T-helper 17 cell (primary cell): ENCODE results near the gene CLSTN3. TPM values are rescaled to one million over a fixed set of nuclear protein-coding genes. Genes with fewer than 3 reads are reported as not detected.

Experiments
- ATAC-seq: fragments of 150-1000 bp; cut with Tn5 transposase; 2 replicates; pipeline ENCODE4 v1.10.0; 2021; ENCODE audit warnings: mild to moderate bottlenecking, moderate library complexity
- DNase-seq, 3 donors: peaks; one replicate each; pipeline versions ENCODE4 v3.0.0 to v3.0.0-alpha.2; 2020 to 2021
- H3K9me3 ChIP-seq: one replicate; pipeline ENCODE4 v1.7.0; 2013; ENCODE audit warnings: low read length, mild to moderate bottlenecking; ENCODE audit not compliant: control insufficient read depth, poor library complexity, severe bottlenecking
- H3K27ac Mint-ChIP-seq: one replicate; pipeline ENCODE4 v1.8.0; 2022; ENCODE audit warnings: mild to moderate bottlenecking, moderate library complexity, mixed read lengths
- H3K27me3 Mint-ChIP-seq: one replicate; pipeline ENCODE4 v1.8.0; 2022; ENCODE audit warnings: mixed read lengths
- H3K36me3 Mint-ChIP-seq: one replicate; pipeline ENCODE4 v1.8.0; 2022; ENCODE audit warnings: low read depth, mixed read lengths
- H3K4me1 Mint-ChIP-seq: one replicate; pipeline ENCODE4 v1.8.0; 2022; ENCODE audit warnings: mild to moderate bottlenecking, mixed read lengths
- H3K4me3 Mint-ChIP-seq: one replicate; pipeline ENCODE4 v1.8.0; 2022; ENCODE audit warnings: mild to moderate bottlenecking, moderate library complexity, mixed read lengths
- total RNA-seq, 4 donors: library from RNA in 2 of 4; stranded (reverse) in 2 of 4; gene quantifications; one replicate each; pipeline ENCODE4 v1.2.3 and lab custom pipeline; 2022 to 2026

The CLSTN3 gene
- total RNA-seq, 2 donors from 2014 or later, result 45.8 to 62.6 TPM

DNA sequence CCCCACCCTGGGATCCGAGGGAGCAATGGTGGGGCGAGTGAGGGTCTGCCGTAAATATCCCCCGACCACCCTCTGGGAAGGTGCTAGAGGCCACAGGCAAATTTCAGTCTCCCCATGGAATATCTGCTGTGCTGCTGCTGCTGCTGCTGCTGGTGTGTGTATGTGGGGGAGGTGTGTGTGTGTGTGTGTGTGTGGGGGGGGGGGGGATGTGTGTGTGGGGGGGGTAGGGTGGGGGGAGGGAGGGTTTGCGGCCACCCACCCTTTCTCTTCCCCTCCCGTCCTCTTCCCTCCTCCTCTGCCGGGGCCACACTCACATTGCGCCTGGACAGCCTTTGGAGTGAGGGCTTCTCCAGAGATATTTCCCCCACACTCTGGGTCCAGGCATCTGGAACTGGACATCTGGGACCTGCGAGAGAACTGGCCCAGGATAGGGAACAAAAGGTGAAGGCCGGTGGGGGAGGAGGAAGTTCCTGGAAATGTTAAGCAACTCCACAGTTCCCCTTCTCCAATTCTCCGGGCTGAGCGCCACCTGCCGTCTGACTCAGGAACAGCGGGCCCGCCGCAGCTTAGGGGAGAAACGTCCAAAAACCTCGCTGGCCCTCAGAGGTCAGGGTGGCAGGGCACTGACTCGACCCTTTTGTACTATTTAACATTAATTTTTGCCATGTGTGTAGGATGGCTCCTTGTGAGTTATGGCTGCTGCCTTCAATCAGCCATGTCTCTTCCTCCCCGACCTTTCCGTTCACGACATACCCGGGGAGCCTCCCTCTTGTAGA is 21.2 kb upstream of the CLSTN3 start, which contains the start of gene C1RL:
TSS of gene C1RL (minus strand) at position 419 of the 776 bp plus-strand sequence. CDS start at position 385, 34 bp downstream.
- H3K9me3 ChIP-seq, result no peaks in the 10 kb centered on the region
- ATAC-seq (peak; percentile 60), DNase-seq (peak; percentile 65 to 81 (median 70))
- H3K27me3 Mint-ChIP-seq, result no peaks in the 10 kb centered on the region
- no peaks in the 10 kb centered on the region for H3K36me3 Mint-ChIP-seq
- peak within 1 kb of the TSS; percentile 90 for H3K27ac Mint-ChIP-seq
- peaks cover 26% of the 10 kb centered on the region for H3K4me1 Mint-ChIP-seq
- H3K4me3 Mint-ChIP-seq, result peak within 1 kb of the TSS; percentile 93

DNA sequence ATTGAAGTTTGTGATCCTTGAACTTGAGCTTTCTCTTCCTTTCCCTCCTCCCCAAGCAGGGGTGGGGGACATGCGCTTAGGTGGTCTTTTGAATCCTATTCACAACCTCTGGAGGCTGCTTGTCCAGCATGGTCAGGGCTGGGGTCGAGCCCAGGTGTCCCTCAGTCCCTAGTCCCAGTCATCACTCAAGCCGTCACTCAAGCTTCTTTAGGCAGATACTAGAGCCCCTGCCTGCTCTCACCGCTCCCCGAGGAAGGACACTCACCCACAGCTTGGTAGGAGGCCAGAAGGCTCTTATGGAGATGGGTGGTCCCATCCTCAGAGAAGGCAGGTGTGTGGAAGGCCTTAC is 20.6 kb upstream of the CLSTN3 start:
- DNase-seq, result no peak
- Mint-ChIP-seq H3K4me1 (peaks cover 26% of the 10 kb centered on the region), H3K36me3 (no peaks in the 10 kb centered on the region), H3K27me3 (no peaks in the 10 kb centered on the region), H3K27ac (peak overlapping the region; percentile 90), H3K4me3 (peak overlapping the region; percentile 93)
- no peak for ATAC-seq
- H3K9me3 ChIP-seq, result no peaks in the 10 kb centered on the region

DNA sequence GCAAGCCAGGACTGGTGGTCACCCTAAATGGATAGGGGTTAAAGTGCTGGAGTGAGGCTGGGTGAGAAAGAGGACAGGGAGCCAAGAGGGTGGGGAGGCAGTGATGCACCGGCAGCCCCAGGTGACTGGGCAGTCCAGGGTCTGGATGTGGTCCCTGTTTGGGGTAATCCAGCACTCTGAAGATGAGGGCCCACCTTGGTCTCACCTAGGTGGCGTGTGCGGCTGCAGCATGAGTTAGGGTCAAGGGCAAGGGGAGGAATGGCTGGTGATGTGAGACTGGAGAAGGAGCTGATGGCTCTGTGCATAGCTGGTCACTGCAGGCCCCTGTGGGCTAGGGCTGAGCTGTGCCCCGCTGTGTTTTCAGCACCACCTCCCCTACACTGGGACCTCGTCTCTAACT is 19.5 kb upstream of the CLSTN3 start:
- Mint-ChIP-seq H3K4me1 (peaks cover 24% of the 10 kb centered on the region), H3K36me3 (peaks cover 3% of the 10 kb centered on the region), H3K27ac (no peak overlapping the region), H3K4me3 (no peak overlapping the region), H3K27me3 (no peaks in the 10 kb centered on the region)
- DNase-seq (no peak), ATAC-seq (no peak)
- H3K9me3 ChIP-seq, result no peaks in the 10 kb centered on the region

DNA sequence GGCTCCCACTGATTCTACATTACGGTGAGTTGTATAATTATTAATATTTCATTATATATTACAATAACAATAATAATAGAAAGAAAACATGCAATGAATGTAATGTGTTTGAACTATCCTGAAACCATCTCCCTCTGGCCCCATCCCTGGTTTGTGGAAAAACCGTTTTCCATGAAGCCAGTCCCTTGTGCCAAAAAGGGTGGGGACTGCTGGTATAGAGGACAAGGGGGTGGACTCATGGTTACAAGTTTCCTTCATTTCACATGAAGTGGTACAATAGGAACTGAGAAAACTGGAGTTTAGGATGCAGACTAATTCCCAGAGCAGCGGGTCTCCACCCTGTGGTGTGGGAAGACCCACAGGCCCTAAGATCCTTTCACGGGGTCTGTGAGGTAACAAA is 18.1 kb upstream of the CLSTN3 start:
- Mint-ChIP-seq H3K27ac (no peak overlapping the region), H3K36me3 (peaks cover 3% of the 10 kb centered on the region), H3K4me3 (no peak overlapping the region), H3K27me3 (no peaks in the 10 kb centered on the region), H3K4me1 (peaks cover 23% of the 10 kb centered on the region)
- ATAC-seq, result no peak
- no peak for DNase-seq
- no peaks in the 10 kb centered on the region for H3K9me3 ChIP-seq

- Mint-ChIP-seq H3K4me1 (peaks cover 18% of the 10 kb centered on the region), H3K4me3 (no peak overlapping the region), H3K27me3 (no peaks in the 10 kb centered on the region), H3K27ac (no peak overlapping the region), H3K36me3 (peaks cover 5% of the 10 kb centered on the region)
- no peaks in the 10 kb centered on the region for H3K9me3 ChIP-seq
- ATAC-seq (peak; percentile 55), DNase-seq (peak in 2 of 3 donors; percentile 20 to 29)
Observed at GRCh38 chr12:7113389-7113871, 16.7 kb upstream of the CLSTN3 start.

GRCh38 chr12:7114008-7114407 is 16.2 kb upstream of the CLSTN3 start:
- no peaks in the 10 kb centered on the region for H3K27me3 Mint-ChIP-seq
- no peak overlapping the region for H3K4me3 Mint-ChIP-seq
- DNase-seq (no peak), ATAC-seq (no peak)
- peaks cover 5% of the 10 kb centered on the region for H3K36me3 Mint-ChIP-seq
- peaks cover 20% of the 10 kb centered on the region for H3K4me1 Mint-ChIP-seq
- H3K27ac Mint-ChIP-seq, result no peak overlapping the region
- no peaks in the 10 kb centered on the region for H3K9me3 ChIP-seq

DNA sequence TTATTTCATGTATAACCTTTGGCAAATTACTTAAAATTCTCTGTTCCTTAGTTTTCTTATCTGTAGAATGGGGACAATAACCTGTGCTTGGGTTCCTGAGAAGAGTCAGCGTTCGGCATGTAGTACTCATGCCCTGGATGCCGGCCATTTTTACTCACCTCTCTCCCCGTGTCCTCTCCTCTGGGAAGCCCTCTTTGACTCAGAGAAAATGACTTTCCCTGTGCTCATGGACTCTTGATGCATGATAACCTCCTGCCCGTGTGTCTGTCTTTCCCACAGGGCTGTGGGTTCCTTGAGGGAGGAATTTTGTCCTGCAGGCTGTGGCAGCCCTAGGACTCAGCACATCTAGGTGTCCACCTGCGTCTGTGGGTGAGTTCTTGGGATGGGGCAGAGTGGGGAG is 15.3 kb upstream of the CLSTN3 start:
- H3K36me3 Mint-ChIP-seq, result peaks cover 5% of the 10 kb centered on the region
- H3K27me3 Mint-ChIP-seq, result no peaks in the 10 kb centered on the region
- DNase-seq, result no peak
- no peak overlapping the region for H3K4me3 Mint-ChIP-seq
- peaks cover 16% of the 10 kb centered on the region for H3K4me1 Mint-ChIP-seq
- H3K9me3 ChIP-seq, result no peaks in the 10 kb centered on the region
- no peak for ATAC-seq
- no peak overlapping the region for H3K27ac Mint-ChIP-seq

DNA sequence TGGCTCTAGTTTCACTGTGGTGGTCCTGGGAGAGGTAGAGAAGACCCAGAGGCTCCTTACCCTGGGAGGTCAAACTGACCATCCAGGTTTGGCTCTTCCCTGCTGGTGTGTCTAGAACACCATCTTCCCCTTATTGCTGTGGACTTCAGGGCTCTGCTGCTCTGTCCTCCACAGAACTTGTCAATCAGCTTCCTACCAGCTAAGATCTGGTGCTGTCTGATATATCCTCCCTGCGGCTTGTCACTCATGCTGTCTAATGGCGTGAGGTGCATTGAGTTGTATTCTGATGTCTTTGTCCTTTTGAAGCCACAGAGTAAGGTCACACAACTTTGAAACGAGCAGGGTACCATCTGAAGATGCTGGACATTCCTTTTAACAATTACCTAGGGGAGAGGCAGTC is 14.0 kb upstream of the CLSTN3 start:
- no peak for ATAC-seq
- no peaks in the 10 kb centered on the region for H3K27me3 Mint-ChIP-seq
- H3K4me3 Mint-ChIP-seq, result no peak overlapping the region
- H3K9me3 ChIP-seq, result no peaks in the 10 kb centered on the region
- H3K27ac Mint-ChIP-seq, result no peak overlapping the region
- H3K4me1 Mint-ChIP-seq, result peaks cover 17% of the 10 kb centered on the region
- no peak for DNase-seq
- H3K36me3 Mint-ChIP-seq, result peaks cover 5% of the 10 kb centered on the region

DNA sequence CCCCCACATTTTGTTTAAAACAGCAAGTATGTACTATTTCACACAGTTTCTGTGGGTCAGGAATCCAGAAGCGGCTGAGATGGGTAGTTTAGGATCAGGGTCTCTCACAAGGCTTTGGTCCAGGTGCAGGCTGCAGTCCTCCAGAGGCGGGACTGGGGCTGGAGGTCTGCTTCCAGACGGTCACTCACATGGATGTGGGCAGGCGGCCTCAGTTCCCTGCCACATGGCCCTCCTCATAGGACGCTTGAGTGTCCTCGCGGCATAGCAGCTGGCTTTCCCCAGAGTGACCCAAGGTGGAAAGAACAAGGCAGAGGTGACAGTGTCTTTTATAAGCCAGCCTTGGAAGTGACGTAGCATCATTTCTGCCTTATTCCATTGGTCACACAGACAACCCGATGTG is 13.3 kb upstream of the CLSTN3 start:
- no peak overlapping the region for H3K4me3 Mint-ChIP-seq
- H3K36me3 Mint-ChIP-seq, result peaks cover 5% of the 10 kb centered on the region
- H3K27ac Mint-ChIP-seq, result no peak overlapping the region
- no peaks in the 10 kb centered on the region for H3K27me3 Mint-ChIP-seq
- DNase-seq (no peak), ATAC-seq (no peak)
- H3K4me1 Mint-ChIP-seq, result peaks cover 17% of the 10 kb centered on the region
- H3K9me3 ChIP-seq, result no peaks in the 10 kb centered on the region

DNA sequence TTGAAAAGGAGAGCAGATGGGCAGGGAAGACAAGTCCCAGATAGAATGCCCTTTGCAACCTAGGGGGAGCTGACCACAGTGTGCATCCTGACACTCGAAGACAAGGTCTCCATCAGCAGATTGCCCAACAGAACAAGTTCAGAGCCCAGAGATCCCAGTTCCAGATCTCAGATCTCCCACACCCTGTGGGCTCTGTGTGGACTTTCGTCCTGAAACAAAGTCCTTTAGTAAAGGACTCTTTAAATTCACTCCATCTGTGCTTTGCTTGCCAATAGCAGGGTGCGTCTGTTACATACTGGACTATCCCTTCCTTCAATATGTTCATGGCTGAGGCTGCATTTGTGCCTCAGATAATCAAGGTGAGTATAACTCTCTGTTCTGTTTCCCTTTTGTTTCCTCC is 12.5 kb upstream of the CLSTN3 start:
- no peaks in the 10 kb centered on the region for H3K27me3 Mint-ChIP-seq
- no peak overlapping the region for H3K27ac Mint-ChIP-seq
- ATAC-seq (no peak), DNase-seq (no peak)
- peaks cover 17% of the 10 kb centered on the region for H3K4me1 Mint-ChIP-seq
- no peaks in the 10 kb centered on the region for H3K9me3 ChIP-seq
- no peak overlapping the region for H3K4me3 Mint-ChIP-seq
- peaks cover 5% of the 10 kb centered on the region for H3K36me3 Mint-ChIP-seq

- no peaks in the 10 kb centered on the region for H3K9me3 ChIP-seq
- peaks cover 13% of the 10 kb centered on the region for H3K4me1 Mint-ChIP-seq
- peaks cover 5% of the 10 kb centered on the region for H3K36me3 Mint-ChIP-seq
- no peak overlapping the region for H3K4me3 Mint-ChIP-seq
- H3K27me3 Mint-ChIP-seq, result no peaks in the 10 kb centered on the region
- DNase-seq (no peak), ATAC-seq (no peak)
- no peak overlapping the region for H3K27ac Mint-ChIP-seq
Observed at GRCh38 chr12:7118881-7119280, 11.3 kb upstream of the CLSTN3 start.

- no peak for ATAC-seq
Observed at GRCh38 chr12:7120166-7120565, 10.0 kb upstream of the CLSTN3 start.

GRCh38 chr12:7121324-7121723 is 8.8 kb upstream of the CLSTN3 start:
- no peak overlapping the region for H3K4me3 Mint-ChIP-seq
- H3K27ac Mint-ChIP-seq, result no peak overlapping the region

More at GRCh38 chr12:7120166-7120565, 10.0 kb upstream of the CLSTN3 start:
- DNase-seq, result no peak
- H3K4me1 Mint-ChIP-seq, result peaks cover 11% of the 10 kb centered on the region
- peaks cover 4% of the 10 kb centered on the region for H3K36me3 Mint-ChIP-seq
- H3K9me3 ChIP-seq, result no peaks in the 10 kb centered on the region
- no peak overlapping the region for H3K4me3 Mint-ChIP-seq
- H3K27ac Mint-ChIP-seq, result no peak overlapping the region
- no peaks in the 10 kb centered on the region for H3K27me3 Mint-ChIP-seq

More at GRCh38 chr12:7121324-7121723, 8.8 kb upstream of the CLSTN3 start:
- ATAC-seq (no peak), DNase-seq (no peak)
- no peaks in the 10 kb centered on the region for H3K9me3 ChIP-seq
- Mint-ChIP-seq H3K36me3 (peaks cover 2% of the 10 kb centered on the region), H3K4me1 (peaks cover 12% of the 10 kb centered on the region), H3K27me3 (no peaks in the 10 kb centered on the region)
